HUES48 (cell line): ENCODE results near the gene EVI5.

Experiments
- H3K27ac ChIP-seq: one replicate; pipeline ENCODE4 v1.7.0; 2013; ENCODE audit warnings: low read depth, low read length, inconsistent platforms
- H3K27me3 ChIP-seq: 2 replicates; pipeline ENCODE4 v1.6.1; 2013; ENCODE audit warnings: mild to moderate bottlenecking, low read length; ENCODE audit not compliant: control insufficient read depth, insufficient read depth
- H3K36me3 ChIP-seq: 2 replicates; pipeline ENCODE4 v1.6.1; 2013; ENCODE audit warnings: low read length; ENCODE audit not compliant: control insufficient read depth, insufficient read depth
- H3K4me1 ChIP-seq: 2 replicates; pipeline ENCODE4 v1.6.1; 2013; ENCODE audit warnings: mild to moderate bottlenecking, low read length; ENCODE audit not compliant: control insufficient read depth, insufficient read depth
- H3K4me3 ChIP-seq: 2 replicates; pipeline ENCODE4 v1.5.1; 2013; ENCODE audit warnings: mild to moderate bottlenecking, low read depth, low read length
- H3K9ac ChIP-seq: 2 replicates; pipeline ENCODE4 v1.6.1; 2013; ENCODE audit warnings: mild to moderate bottlenecking, low read depth, low read length, moderate library complexity
- H3K9me3 ChIP-seq: 2 replicates; pipeline ENCODE4 v1.6.1; 2013; ENCODE audit warnings: low read length; ENCODE audit not compliant: control insufficient read depth, insufficient read depth

Gene EVI5

GRCh38 chr1:92482665-92483609 lies 302.0 kb downstream of the EVI5 start:
- H3K36me3 ChIP-seq, result no peaks in the 10 kb centered on the region
- H3K4me1 ChIP-seq, result peaks cover 25% of the 10 kb centered on the region; the same call in 1 of the 2 replicates
- no peaks in the 10 kb centered on the region; the same call in 1 of the 2 replicates for H3K9me3 ChIP-seq
- no peak overlapping the region for H3K9ac ChIP-seq
- peaks cover 99% of the 10 kb centered on the region for H3K27me3 ChIP-seq
- H3K4me3 ChIP-seq, result peak overlapping the region; percentile 51
- no peak overlapping the region for H3K27ac ChIP-seq

GRCh38 chr1:92481971-92482664 lies 302.8 kb downstream of the EVI5 start:
- peaks cover 25% of the 10 kb centered on the region; the same call in 1 of the 2 replicates for H3K4me1 ChIP-seq
- H3K27me3 ChIP-seq, result peaks cover 99% of the 10 kb centered on the region
- H3K9ac ChIP-seq, result no peak overlapping the region
- H3K36me3 ChIP-seq, result no peaks in the 10 kb centered on the region
- H3K27ac ChIP-seq, result no peak overlapping the region
- no peaks in the 10 kb centered on the region; the same call in 1 of the 2 replicates for H3K9me3 ChIP-seq
- H3K4me3 ChIP-seq, result peak overlapping the region; percentile 51

DNA sequence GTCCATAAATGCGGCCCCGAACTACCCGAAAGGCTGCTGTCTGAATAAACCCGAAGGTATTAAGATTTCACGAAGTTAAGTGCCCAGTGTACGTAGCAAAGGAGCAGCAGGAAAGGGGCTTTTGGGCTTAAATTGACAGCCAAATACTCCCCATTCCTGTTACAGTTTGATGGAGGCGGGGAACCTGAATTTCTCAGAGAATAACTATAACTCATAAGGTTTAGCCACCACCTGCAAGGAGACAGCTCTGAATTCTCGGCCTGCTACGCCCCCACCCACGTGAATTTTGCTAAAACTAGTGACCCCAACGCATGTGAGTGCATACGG lies 303.3 kb downstream of the EVI5 start:
- peak overlapping the region; percentile 48; the same call in 1 of the 2 replicates for H3K4me3 ChIP-seq

DNA sequence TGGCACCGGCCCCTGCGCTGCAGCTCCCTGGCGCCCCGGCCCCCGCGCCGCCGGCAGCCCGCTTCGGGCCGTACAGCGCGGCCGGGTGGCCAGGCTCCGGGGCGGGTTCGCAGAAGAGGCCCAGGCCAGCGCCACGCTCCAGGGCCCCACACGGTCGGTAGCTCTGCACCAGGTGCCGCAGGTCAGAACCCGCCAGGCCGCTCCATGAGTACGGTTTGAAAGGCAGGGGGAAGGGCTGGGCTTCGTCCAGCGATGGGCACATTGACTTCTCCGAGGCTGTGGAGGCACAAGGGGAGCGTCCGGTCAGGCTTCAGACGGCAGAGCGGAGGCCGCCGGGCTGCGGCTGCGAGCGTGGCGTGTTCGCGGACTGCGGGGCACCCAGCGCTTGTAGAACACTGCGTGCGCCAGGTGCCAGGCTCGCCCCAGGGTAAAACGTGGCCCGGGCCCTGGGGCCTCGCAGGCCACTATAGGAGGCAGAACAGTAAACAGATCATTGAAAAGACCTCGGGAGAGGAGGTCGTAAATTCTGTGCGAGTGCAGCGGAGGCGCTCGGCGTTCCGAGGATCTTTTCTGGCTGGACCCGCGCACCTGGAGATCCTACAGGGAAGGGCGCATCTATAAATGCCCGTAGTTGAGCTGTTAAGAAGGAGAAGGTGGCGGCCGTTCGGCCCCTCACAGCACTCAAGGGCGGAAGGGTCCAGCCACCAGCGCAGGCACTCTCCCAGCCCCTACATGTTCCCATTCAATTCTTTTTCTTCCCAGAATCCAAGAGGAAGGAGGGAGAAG lies 303.9 kb downstream of the EVI5 start:
- peaks cover 100% of the 10 kb centered on the region for H3K27me3 ChIP-seq

More for the DNA sequence above, 303.3 kb downstream of the EVI5 start:
- peaks cover 99% of the 10 kb centered on the region for H3K27me3 ChIP-seq
- no peaks in the 10 kb centered on the region for H3K36me3 ChIP-seq
- no peak overlapping the region for H3K9ac ChIP-seq
- H3K9me3 ChIP-seq, result no peaks in the 10 kb centered on the region; the same call in 1 of the 2 replicates
- H3K4me1 ChIP-seq, result peaks cover 25% of the 10 kb centered on the region; the same call in 1 of the 2 replicates
- no peak overlapping the region for H3K27ac ChIP-seq

DNA sequence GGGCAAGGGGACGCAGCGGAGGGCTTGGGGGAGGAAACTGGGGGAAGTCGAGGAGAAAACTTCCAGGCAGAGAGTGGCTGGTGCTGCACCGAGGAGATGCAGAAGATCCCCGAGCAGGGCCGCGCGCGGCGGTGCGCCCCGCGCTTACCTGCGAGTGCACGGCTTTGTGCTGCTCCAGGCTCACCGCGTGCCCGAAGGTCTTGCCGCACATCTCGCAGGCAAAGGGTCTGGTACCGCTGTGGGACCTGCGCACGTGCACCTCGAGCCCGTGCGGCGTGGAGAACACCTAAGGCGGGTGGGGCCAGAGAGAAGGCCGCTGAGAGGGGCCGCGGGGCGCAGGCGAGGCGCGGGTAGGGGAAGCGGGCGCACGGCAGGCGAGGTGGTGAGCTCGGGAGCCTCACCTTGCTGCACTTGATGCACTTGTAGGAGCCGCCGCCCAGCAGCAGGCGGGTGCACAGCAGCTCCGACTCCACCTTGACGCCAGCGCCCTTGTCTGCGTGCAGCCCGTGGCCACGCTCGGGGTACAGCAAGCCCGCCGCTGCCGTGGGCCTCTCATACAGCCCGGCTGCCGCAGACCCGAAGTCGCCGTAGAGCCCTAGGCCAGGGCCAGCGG lies 304.6 kb downstream of the EVI5 start:
- peaks cover 25% of the 10 kb centered on the region; the same call in 1 of the 2 replicates for H3K4me1 ChIP-seq
- H3K4me3 ChIP-seq, result peak overlapping the region; percentile 48; the same call in 1 of the 2 replicates
- no peak overlapping the region for H3K9ac ChIP-seq
- no peak overlapping the region for H3K27ac ChIP-seq
- peaks cover 100% of the 10 kb centered on the region for H3K27me3 ChIP-seq
- no peaks in the 10 kb centered on the region for H3K36me3 ChIP-seq
- no peaks in the 10 kb centered on the region; the same call in 1 of the 2 replicates for H3K9me3 ChIP-seq

More for the DNA sequence above, 303.9 kb downstream of the EVI5 start:
- Histone ChIP-seq H3K4me3 (peak overlapping the region; percentile 48), H3K9ac (no peak overlapping the region), H3K4me1 (peaks cover 25% of the 10 kb centered on the region; the same call in 1 of the 2 replicates), H3K27ac (no peak overlapping the region), H3K9me3 (no peaks in the 10 kb centered on the region; the same call in 1 of the 2 replicates), H3K36me3 (no peaks in the 10 kb centered on the region)

GRCh38 chr1:92479587-92479986 lies 305.3 kb downstream of the EVI5 start:
- peaks cover 100% of the 10 kb centered on the region for H3K27me3 ChIP-seq

DNA sequence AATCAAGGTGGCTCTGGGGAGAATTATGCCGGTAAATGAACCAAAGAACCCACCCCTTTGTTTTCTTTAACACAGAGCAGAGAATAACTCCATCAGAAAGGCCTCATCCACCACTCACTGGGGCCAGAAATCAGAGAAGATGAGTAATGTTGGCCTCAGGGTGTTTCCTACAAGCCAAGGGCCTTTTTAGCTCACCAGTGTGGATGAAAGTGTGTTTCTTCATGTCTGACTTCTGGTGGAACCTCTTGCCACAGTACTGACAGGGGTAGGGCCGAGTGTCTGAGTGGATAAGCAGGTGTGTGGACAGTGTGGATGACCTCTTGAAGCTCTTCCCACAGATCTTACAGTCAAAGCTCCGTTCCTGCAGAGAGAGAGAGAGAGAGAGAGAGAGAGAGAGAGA lies 306.5 kb downstream of the EVI5 start:
- Histone ChIP-seq H3K9ac (no peak overlapping the region), H3K4me1 (peaks cover 18% of the 10 kb centered on the region; the same call in 1 of the 2 replicates), H3K27ac (no peak overlapping the region), H3K4me3 (no peak overlapping the region), H3K36me3 (no peaks in the 10 kb centered on the region), H3K9me3 (no peaks in the 10 kb centered on the region; the same call in 1 of the 2 replicates), H3K27me3 (peaks cover 96% of the 10 kb centered on the region)

More at GRCh38 chr1:92479587-92479986, 305.3 kb downstream of the EVI5 start:
- H3K4me3 ChIP-seq, result no peak overlapping the region
- peaks cover 18% of the 10 kb centered on the region; the same call in 1 of the 2 replicates for H3K4me1 ChIP-seq
- H3K27ac ChIP-seq, result no peak overlapping the region
- H3K9me3 ChIP-seq, result no peaks in the 10 kb centered on the region; the same call in 1 of the 2 replicates
- no peak overlapping the region for H3K9ac ChIP-seq
- H3K36me3 ChIP-seq, result no peaks in the 10 kb centered on the region

DNA sequence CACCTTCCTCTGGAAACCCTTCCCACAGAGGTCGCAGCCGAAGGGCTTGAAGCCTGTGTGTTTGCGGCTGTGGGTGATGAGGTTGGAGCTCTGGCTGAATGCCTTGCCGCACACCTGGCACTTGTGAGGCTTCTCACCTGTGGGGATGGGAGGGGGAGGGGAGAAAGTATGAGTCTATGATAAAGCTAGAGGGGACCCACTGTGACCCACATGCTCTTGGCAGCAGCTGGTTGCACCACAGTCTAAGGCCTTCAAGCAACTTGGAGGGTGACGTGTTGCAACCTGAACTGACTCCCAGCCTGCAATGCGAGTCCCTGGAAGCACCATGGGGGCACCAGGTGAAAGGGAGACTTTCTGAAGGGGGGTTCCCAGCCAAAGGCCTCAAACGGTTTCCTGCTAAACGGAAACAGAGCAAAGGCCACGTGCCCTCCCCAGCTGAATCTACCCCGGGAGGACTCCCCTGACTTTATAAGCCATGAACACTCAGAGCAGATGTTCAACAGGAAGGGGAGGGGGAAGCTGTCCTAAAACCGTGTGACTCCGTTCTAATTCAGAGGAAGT lies 308.8 kb downstream of the EVI5 start:
- Histone ChIP-seq H3K27ac (no peak overlapping the region), H3K9me3 (no peaks in the 10 kb centered on the region; the same call in 1 of the 2 replicates), H3K27me3 (peaks cover 73% of the 10 kb centered on the region), H3K4me3 (no peak overlapping the region), H3K9ac (no peak overlapping the region), H3K4me1 (peaks cover 10% of the 10 kb centered on the region; the same call in 1 of the 2 replicates), H3K36me3 (no peaks in the 10 kb centered on the region)

DNA sequence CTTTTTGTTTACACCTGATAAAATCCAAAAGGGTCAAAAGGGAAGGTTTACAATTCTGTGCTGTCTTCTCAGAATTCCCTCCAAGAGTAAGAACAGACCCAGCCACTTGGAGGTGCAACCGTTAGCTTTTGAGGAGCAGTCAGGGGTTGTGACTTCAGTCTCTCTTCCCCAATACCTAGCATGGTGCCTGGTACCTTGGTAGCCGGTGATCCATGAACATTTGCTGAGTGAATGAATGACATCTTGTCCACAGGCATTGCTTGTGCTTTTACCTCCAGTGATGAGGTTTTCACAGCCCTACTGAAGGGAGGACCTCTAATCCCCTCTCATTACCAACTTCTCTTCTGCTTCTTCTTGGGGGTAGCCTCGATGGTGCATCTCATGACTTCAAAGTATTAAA lies 309.9 kb downstream of the EVI5 start:
- H3K4me1 ChIP-seq, result peaks cover 8% of the 10 kb centered on the region; the same call in 1 of the 2 replicates
- H3K27me3 ChIP-seq, result peaks cover 62% of the 10 kb centered on the region
- H3K4me3 ChIP-seq, result no peak overlapping the region
- no peak overlapping the region for H3K9ac ChIP-seq
- H3K27ac ChIP-seq, result no peak overlapping the region
- no peaks in the 10 kb centered on the region for H3K36me3 ChIP-seq
- no peaks in the 10 kb centered on the region; the same call in 1 of the 2 replicates for H3K9me3 ChIP-seq
